ENCODE results near the gene EIF3K. TPM values are rescaled to one million over a fixed set of nuclear protein-coding genes. Genes with fewer than 3 reads are reported as not detected.

Gene EIF3K
- total RNA-seq, 4 donors from 2014 or later, result 417 to 543 (median 453) TPM

GRCh38 chr19:38684862-38685665 is 66.1 kb downstream of the EIF3K start:
- intact Hi-C loops (cut with DNase I; ENCODE audit: low total_unique reads), result no loop called here
- no peak for DNase-seq (ENCODE audit: low spot score in 2 of 2)
- no peak overlapping the region for H3K4me3 ChIP-seq (ENCODE audit: low read depth, poor library complexity, severe bottlenecking)
- WGBS, 2 donors, result 73 to 74% methylated on average over 15 of the region's 15 CpGs
- no peak for TF ChIP-seq CTCF (IDR thresholded peaks at IDR 0.05)
- no peak for TF ChIP-seq POLR2A (IDR thresholded peaks at IDR 0.05)

- TF ChIP-seq POLR2A (IDR thresholded peaks at IDR 0.05) (no peak), CTCF (IDR thresholded peaks at IDR 0.05) (no peak)
- 20 to 27% methylated on average over 10 of the region's 10 CpGs for WGBS, 2 donors
- intact Hi-C loops (cut with DNase I; ENCODE audit: low total_unique reads), result no loop called here
- no peak for DNase-seq (ENCODE audit: low spot score in 2 of 2)
- no peak overlapping the region for H3K4me3 ChIP-seq (ENCODE audit: low read depth, poor library complexity, severe bottlenecking)
Measured at GRCh38 chr19:38685666-38686529, 66.9 kb downstream of the EIF3K start.

- no peak overlapping the region for H3K4me3 ChIP-seq (ENCODE audit: low read depth, poor library complexity, severe bottlenecking)
- WGBS, 2 donors, result 51 to 54% methylated on average over 5 of the region's 5 CpGs
- intact Hi-C loops (cut with DNase I; ENCODE audit: low total_unique reads), result no loop called here
- no peak for DNase-seq (ENCODE audit: low spot score in 2 of 2)
- TF ChIP-seq POLR2A (IDR thresholded peaks at IDR 0.05) (no peak), CTCF (IDR thresholded peaks at IDR 0.05) (no peak)
Measured at GRCh38 chr19:38686530-38686888, 67.5 kb downstream of the EIF3K start.

Other genes starting within 250 kb of the EIF3K start
- gene PSMD8, start 244.6 kb upstream of the EIF3K start, total RNA-seq, result 100 to 1,000 TPM; 222 to 319 (median 311) TPM
- gene GGN, start 231.2 kb upstream of the EIF3K start, total RNA-seq, result 1 to 10 TPM in 3 of 4 donors, under 1 TPM in 1; 0.36 to 1.9 (median 1.5) TPM
- gene SPRED3, start 230.5 kb upstream of the EIF3K start, total RNA-seq, result 1 to 10 TPM in 2 of 4 donors, under 1 TPM in 2; 0.34 to 1.9 (median 1.1) TPM
- 10 to 100 TPM; 53.6 to 68.5 (median 60.7) TPM for gene FAM98C, start 216.1 kb upstream of the EIF3K start, total RNA-seq
- 1 to 10 TPM; 1.3 to 2.3 (median 1.7) TPM for gene RASGRP4, start 193.0 kb upstream of the EIF3K start, total RNA-seq
- 10 to 100 TPM in 3 of 4 donors, 1 to 10 TPM in 1; 8.4 to 35.1 (median 16.6) TPM for gene RYR1, start 185.5 kb upstream of the EIF3K start, total RNA-seq
- gene MAP4K1, start 1.2 kb upstream of the EIF3K start, total RNA-seq, result 1 to 10 TPM in 3 of 4 donors, under 1 TPM in 1; 0.80 to 9.8 (median 5.6) TPM
- gene ACTN4, start 28.5 kb downstream of the EIF3K start, total RNA-seq, result 100 to 1,000 TPM; 411 to 572 (median 469) TPM
- gene CAPN12, start 125.3 kb downstream of the EIF3K start, total RNA-seq, result 10 to 100 TPM in 3 of 4 donors, 1 to 10 TPM in 1; 7.6 to 20.0 (median 12.9) TPM
- gene LGALS7, start 154.3 kb downstream of the EIF3K start, total RNA-seq, result 1,000 to 10,000 TPM in 1 of 4 donors, 100 to 1,000 TPM in 2, 10 to 100 TPM in 1; 36.0 to 1,062 (median 348) TPM
- gene LGALS7B, start 170.0 kb downstream of the EIF3K start, total RNA-seq, result 1,000 to 10,000 TPM; 3,936 to 6,716 (median 4,891) TPM
- 1 to 10 TPM; 1.1 to 2.7 (median 1.9) TPM for gene LGALS4, start 193.8 kb downstream of the EIF3K start, total RNA-seq
- gene ECH1, start 212.6 kb downstream of the EIF3K start, total RNA-seq, result 100 to 1,000 TPM in 2 of 4 donors, 10 to 100 TPM in 2; 59.4 to 197 (median 109) TPM
- 100 to 1,000 TPM; 147 to 203 (median 177) TPM for gene HNRNPL, start 230.8 kb downstream of the EIF3K start, total RNA-seq